Measurements from ENCODE around the gene ANTKMT.

The ANTKMT gene

DNA sequence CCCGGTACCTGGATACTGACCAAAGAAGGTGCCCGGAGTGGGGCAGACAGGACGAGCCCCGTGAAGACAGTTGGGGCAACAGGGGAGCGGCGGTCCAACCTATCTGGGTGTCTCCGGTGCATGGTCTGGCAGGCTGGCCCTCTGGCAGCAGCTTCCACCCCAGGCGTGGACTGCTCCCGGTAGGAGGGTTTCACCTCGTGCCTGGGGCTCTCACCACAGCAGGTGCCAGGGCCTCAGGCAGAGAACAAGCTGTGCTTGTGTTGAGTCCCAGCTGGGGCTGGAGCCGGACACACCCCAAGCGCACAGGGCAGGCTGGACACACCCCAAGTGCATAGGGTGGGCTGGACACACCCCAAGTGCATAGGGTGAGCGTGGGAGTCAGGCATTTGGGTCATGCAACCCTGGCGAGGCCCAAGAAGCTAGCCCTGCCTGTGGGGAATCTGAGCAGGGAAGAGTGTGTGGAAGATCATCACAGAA lies 13.8 kb upstream of the ANTKMT start:
- TF ChIP-seq JUND (IDR thresholded peaks at IDR 0.05; ENCODE audit: low read depth) = no peak
- DNase-seq (ENCODE audit: low read depth in 1 of 2, low spot score in 1 of 2) = no peak
- in situ Hi-C loops (cut with HindIII; ENCODE audit: low pct_unique_long_range_greater_than_20kb, low sequenced_read_pairs) = loop anchor here (25.0 kb wide), 1 partner anchor 280 kb away; the partner anchor contains the start of gene SOX8

DNA sequence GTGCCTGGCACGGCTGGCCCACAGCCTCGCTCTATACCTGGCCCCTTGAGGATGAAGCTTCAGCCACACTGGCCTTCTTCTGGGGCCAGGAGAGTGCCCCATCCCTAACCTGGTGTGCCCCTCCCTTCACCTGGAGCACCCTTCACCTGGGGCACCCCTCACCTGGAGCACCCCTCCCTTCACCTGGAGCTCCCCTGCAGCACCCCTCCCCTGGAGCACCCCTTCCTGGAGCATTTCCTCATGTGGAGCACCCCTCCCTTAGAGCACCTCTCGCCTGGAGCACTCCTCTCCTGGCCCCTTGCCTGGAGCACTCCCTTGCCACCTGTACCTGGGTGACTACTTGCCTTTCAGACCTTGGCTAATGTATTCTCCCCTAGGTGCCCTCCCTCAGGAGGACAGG lies 12.9 kb upstream of the ANTKMT start:
- in situ Hi-C loops (cut with HindIII; ENCODE audit: low pct_unique_long_range_greater_than_20kb, low sequenced_read_pairs) = loop anchor here (25.0 kb wide), 1 partner anchor 279 kb away; the partner anchor contains the start of gene SOX8
- no peak for DNase-seq (ENCODE audit: low read depth in 1 of 2, low spot score in 1 of 2)
- no peak for TF ChIP-seq JUND (IDR thresholded peaks at IDR 0.05; ENCODE audit: low read depth)

DNA sequence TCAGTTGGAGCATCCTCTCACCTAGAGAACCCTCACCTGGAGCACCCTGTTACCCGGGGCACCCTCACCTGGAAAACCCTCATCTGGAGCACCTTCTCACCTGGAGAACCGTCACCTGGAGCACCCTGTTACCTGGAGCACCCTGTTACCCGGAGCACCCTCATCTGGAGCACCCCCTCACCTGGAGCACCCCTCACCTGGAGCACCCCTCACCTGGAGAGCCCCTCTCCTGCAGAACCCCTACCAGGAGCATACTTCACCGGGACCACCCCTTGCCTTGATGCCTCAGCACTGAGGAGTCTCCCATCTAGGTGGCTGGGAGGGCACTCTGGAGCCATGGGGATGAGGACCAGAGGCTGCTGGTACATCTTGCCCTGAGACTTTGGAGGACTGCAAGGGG lies 12.0 kb upstream of the ANTKMT start:
- DNase-seq (ENCODE audit: low read depth in 1 of 2, low spot score in 1 of 2) = no peak
- no peak for TF ChIP-seq JUND (IDR thresholded peaks at IDR 0.05; ENCODE audit: low read depth)
- in situ Hi-C loops (cut with HindIII; ENCODE audit: low pct_unique_long_range_greater_than_20kb, low sequenced_read_pairs) = loop anchor here (25.0 kb wide), 1 partner anchor 278 kb away; the partner anchor contains the start of gene SOX8

DNA sequence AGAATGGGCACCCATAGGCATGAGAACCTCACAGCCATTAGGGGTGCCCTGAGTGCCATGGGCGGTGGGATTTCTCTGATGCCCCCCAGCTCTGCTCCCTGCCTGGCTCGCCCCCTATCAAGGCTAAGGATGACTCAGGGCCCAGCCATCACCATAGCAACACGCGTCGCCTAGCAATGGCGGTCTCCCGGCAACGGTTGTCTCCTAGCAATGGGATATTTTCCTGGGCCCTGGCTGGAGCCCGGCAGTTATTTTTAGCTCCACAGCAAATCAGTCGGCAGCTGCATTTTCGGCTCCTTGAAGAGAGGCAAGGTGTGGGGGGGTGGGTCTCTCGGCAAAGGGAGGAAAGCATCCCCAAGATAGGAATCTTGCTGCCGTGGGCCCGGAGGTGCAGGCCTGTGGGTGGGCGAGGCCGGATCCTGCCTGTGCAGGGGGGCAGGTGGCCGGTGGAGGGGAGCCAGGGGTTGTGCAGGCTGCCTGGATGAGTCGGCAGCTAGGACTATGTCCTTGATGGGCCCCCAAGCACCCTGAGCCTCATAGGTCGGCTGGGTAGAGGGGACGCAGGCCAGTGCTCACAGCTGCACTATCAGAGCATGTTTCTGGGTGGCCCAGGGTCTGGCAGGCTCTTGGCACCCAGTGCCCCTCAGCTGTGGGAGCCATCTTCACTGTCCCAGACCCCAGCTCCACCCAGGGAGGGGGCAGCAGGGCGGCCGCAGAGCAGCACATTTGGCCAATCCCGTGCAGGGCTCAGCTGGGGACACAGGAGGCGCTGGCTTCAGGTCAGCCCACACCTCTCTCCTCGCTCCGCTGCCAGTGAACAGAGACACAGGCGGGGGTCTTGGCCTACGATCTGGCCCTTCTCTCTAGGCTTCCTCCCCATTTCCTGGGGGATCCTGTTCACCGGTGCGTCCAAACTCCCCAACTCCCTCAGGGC lies 11.1 kb upstream of the ANTKMT start:
- in situ Hi-C loops (cut with HindIII; ENCODE audit: low pct_unique_long_range_greater_than_20kb, low sequenced_read_pairs) = loop anchor here (25.0 kb wide), 1 partner anchor 277 kb away; the partner anchor contains the start of gene SOX8
- peak in 1 of 2 experiments; percentile 57 for DNase-seq (ENCODE audit: low read depth in 1 of 2, low spot score in 1 of 2)
- no peak for TF ChIP-seq JUND (IDR thresholded peaks at IDR 0.05; ENCODE audit: low read depth)

DNA sequence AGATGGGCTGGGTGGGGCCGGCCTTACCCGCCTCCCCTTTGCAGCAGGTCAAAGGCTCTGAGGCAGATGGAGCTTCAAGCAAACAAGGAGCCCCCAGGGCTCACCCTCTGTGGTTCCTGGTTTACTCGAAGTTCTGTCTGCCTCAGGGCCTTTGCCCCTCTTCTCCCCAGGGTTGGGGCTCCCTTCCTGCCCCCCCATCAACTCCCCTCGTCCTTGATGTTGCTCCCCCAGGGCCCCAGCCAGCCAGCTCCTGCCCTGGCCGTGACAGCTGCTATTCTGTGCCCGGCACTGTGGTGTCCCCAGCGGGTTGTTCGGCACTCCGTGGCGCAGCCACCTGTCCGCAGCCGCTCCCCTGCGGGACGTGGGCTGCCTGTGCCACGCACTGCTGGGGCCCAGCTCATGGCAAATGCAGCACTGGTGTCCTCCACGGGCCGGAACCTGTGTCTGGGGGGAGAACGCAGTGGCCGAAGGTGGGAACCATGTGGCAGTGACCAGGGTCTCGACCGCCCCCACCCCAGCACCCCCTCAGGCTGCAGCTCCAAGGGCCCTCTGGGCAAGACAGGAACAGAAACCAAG lies 10.4 kb upstream of the ANTKMT start:
- DNase-seq (ENCODE audit: low read depth in 1 of 2, low spot score in 1 of 2) = no peak
- TF ChIP-seq JUND (IDR thresholded peaks at IDR 0.05; ENCODE audit: low read depth) = no peak
- in situ Hi-C loops (cut with HindIII; ENCODE audit: low pct_unique_long_range_greater_than_20kb, low sequenced_read_pairs) = loop anchor here (25.0 kb wide), 1 partner anchor 277 kb away; the partner anchor contains the start of gene SOX8

DNA sequence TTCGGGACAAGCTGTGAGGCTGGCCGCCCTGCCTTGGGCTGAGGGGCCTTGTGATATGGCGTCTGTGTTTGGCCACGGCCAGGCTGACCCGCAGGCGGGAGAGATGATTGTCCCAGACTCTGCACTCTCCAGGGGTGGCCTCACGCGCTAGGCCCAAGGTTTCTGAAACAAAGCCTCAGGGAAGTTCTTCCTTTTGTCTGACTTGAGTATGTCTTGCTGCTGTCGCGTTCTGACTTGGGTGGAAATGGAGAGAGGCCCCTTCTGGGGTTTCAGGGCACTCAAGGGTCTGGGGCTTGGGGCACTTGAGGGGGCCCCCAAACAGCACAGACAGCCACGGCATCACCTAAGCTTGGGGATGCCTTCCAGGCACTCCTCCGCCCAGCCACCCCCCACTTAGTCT lies 9.9 kb upstream of the ANTKMT start:
- in situ Hi-C loops (cut with HindIII; ENCODE audit: low pct_unique_long_range_greater_than_20kb, low sequenced_read_pairs) = loop anchor here (25.0 kb wide), 1 partner anchor 276 kb away; the partner anchor contains the start of gene SOX8
- TF ChIP-seq JUND (IDR thresholded peaks at IDR 0.05; ENCODE audit: low read depth) = no peak
- no peak for DNase-seq (ENCODE audit: low read depth in 1 of 2, low spot score in 1 of 2)

DNA sequence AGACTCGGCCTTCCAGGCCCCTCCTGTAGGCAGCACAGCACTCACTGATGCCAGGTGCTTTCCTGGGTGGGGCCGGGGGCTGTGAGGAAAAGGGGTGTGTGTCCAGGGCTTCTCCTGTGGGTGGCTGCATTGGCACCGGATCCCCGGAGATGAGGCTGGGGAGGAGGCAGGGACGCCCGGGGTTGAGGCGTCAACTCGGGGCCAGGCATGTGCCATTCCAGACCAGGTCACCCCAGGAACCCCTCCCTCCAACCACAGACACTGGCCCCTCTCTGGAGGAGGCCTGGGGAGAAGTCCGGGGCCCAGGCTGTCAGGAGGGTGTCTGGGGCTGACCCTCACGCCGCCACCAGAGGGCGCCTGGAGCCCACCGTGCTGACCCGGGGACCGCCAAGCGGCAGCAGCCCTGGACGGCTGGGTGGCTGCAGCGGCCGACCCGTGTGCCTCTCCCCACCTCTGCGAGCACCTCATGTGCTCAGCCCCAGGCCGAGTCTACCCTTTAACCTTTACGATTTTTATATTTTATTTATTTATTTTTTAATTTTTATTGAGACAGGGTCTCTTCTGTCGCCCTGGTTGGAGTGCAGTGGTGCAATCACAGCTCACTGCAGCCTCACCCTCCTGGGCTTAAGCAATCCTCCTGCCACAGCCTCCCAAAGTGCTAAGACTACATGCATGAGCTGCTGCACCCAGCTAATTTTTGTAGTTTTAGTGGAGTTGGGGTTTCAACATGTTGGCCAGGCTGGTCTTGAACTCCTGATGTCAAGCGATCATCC lies 9.2 kb upstream of the ANTKMT start:
- in situ Hi-C loops (cut with HindIII; ENCODE audit: low pct_unique_long_range_greater_than_20kb, low sequenced_read_pairs) = loop anchor here (25.0 kb wide), 1 partner anchor 276 kb away; the partner anchor contains the start of gene SOX8
- TF ChIP-seq JUND (IDR thresholded peaks at IDR 0.05; ENCODE audit: low read depth) = no peak
- DNase-seq (ENCODE audit: low read depth in 1 of 2, low spot score in 1 of 2) = peak; percentile 73 to 90

DNA sequence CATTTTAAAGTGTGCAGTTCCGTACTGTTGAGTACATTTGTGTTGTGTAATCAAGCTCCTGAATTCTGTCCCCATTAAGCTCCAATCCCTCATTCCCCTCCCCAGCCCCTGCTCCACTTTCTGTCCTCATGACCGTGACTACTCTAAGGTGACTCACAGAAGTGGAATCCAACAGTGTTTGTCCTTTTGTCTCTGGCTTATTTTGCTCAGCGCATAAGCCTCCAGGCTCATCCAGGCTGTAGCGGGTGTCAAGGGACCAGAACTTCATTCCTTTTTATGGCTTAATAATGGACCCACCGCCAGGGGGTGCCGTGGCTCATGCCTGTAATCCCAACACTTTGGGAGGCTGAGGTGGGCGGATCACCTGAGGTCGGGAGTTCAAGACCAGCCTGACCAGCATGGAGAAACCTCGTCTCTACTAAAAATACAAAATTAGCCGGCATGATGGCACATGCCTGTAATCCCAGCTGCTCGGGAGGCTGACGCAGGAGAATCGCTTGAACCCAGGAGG lies 8.2 kb upstream of the ANTKMT start:
- DNase-seq (ENCODE audit: low read depth in 1 of 2, low spot score in 1 of 2) = peak; percentile 74 to 95
- in situ Hi-C loops (cut with HindIII; ENCODE audit: low pct_unique_long_range_greater_than_20kb, low sequenced_read_pairs) = loop anchor here (25.0 kb wide), 1 partner anchor 275 kb away; the partner anchor contains the start of gene SOX8

DNA sequence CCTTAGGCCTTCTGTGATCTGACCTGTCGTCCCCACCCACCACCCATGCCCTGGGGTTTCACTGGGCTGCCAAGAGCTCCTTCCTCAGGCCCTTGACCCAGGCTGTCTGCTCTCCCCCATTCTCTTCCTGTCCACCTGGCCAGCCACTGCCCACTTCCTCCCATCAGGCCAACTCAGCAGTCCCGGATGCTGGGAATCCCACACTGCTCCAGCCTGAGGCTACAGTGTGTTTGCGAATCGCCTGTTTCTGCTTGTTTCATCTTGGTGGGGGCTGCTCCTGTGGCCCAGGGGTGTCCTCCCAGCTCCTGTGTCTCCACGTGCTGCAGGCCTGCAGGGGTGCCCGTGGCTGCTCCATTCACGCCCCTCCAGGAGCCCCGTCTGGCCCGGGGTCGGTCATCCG lies 6.9 kb upstream of the ANTKMT start:
- peak in 1 of 2 experiments; percentile 55 for DNase-seq (ENCODE audit: low read depth in 1 of 2, low spot score in 1 of 2)
- no peak for TF ChIP-seq JUND (IDR thresholded peaks at IDR 0.05; ENCODE audit: low read depth)
- in situ Hi-C loops (cut with HindIII; ENCODE audit: low pct_unique_long_range_greater_than_20kb, low sequenced_read_pairs) = loop anchor here (25.0 kb wide), 1 partner anchor 273 kb away; the partner anchor contains the start of gene SOX8

DNA sequence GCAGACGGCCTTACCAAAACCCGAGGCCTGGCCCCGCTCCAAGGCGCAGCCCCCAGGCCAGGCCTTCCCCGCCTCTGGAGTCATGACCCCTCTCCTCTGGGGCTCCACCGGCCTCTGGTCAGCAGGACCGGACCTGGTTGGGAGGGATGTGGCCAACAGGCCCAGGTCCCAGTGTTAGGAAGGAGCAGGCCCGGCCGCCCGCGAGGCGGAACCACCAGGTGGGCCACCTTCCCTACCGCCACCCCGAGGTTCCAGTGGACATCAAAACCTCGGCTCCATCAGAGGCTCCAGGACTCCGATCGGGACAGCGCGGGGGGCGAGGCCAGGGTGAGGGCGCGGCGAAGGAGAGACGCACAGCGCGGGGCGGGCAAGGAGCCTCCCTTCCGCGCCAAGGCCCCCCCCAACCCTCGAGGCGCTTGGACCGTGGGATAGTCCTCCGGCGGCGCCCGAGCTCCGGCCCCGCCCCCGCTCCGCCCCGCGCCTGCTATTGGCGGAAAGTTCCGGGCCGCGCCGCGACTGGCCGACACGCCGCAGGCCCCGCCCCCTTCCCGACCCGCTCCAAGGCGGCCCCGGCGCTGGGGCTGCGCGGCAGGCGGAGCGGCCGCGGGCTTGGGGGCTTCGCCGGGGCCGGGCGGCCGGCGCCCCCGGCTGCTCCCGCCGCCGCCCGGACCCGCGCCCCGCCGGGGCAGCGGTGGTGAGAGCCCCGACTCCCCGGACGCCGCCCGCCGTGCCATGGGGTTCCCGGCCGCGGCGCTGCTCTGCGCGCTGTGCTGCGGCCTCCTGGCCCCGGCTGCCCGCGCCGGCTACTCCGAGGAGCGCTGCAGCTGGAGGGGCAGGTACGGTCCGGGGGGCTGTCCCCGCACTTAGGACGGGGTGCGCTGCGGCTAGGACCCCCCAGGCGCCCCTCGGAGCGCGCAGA lies 6.1 kb upstream of the ANTKMT start, which contains the start of gene METRN:
TSS of gene METRN (plus strand) at position 561 of the 919 bp plus-strand sequence. CDS start at position 733, 172 bp downstream.
- DNase-seq (ENCODE audit: low read depth in 1 of 2, low spot score in 1 of 2) = peak; percentile 91 to 96
- no peak for TF ChIP-seq JUND (IDR thresholded peaks at IDR 0.05; ENCODE audit: low read depth)
- in situ Hi-C loops (cut with HindIII; ENCODE audit: low pct_unique_long_range_greater_than_20kb, low sequenced_read_pairs) = loop anchor here (25.0 kb wide), 1 partner anchor 272 kb away; the partner anchor contains the start of gene SOX8

All from T47D (cell line).